ENCODE measurements around the gene ABHD4.
A peak's percentile ranks its signal among the peaks of the same experiment; 100 is the strongest.

Gene ABHD4

GRCh38 chr14:22589096-22589839 is 8.8 kb upstream of the ABHD4 start, which contains the start of gene DAD1:
Gene DAD1, minus strand, starts transcription at chr14:22589224. Its CDS starts 67 bp downstream, at chr14:22589157.
- no peak for TF ChIP-seq CTCF (IDR thresholded peaks at IDR 0.05; ENCODE audit: borderline replicate concordance, control extremely low read depth, extremely low read depth, insufficient read depth, missing control alignments)
- in situ Hi-C loops (cut with MboI; ENCODE audit: low sequenced_read_pairs, unreplicated experiment): no loop called here
- peak; percentile 98 for DNase-seq (ENCODE audit: low spot score)

- in situ Hi-C loops (cut with MboI; ENCODE audit: low sequenced_read_pairs, unreplicated experiment): no loop called here
- no peak for TF ChIP-seq CTCF (IDR thresholded peaks at IDR 0.05; ENCODE audit: borderline replicate concordance, control extremely low read depth, extremely low read depth, insufficient read depth, missing control alignments)
- no peak for DNase-seq (ENCODE audit: low spot score)
These were observed 4.9 kb upstream of the ABHD4 start for GRCh38 chr14:22593189-22593588.

GRCh38 chr14:22593601-22594000 is 4.5 kb upstream of the ABHD4 start:
- no peak for TF ChIP-seq CTCF (IDR thresholded peaks at IDR 0.05; ENCODE audit: borderline replicate concordance, control extremely low read depth, extremely low read depth, insufficient read depth, missing control alignments)
- in situ Hi-C loops (cut with MboI; ENCODE audit: low sequenced_read_pairs, unreplicated experiment): no loop called here
- no peak for DNase-seq (ENCODE audit: low spot score)

- in situ Hi-C loops (cut with MboI; ENCODE audit: low sequenced_read_pairs, unreplicated experiment): no loop called here
- no peak for TF ChIP-seq CTCF (IDR thresholded peaks at IDR 0.05; ENCODE audit: borderline replicate concordance, control extremely low read depth, extremely low read depth, insufficient read depth, missing control alignments)
- DNase-seq (ENCODE audit: low spot score): no peak
These were observed 3.9 kb upstream of the ABHD4 start for GRCh38 chr14:22594156-22594716.

DNA sequence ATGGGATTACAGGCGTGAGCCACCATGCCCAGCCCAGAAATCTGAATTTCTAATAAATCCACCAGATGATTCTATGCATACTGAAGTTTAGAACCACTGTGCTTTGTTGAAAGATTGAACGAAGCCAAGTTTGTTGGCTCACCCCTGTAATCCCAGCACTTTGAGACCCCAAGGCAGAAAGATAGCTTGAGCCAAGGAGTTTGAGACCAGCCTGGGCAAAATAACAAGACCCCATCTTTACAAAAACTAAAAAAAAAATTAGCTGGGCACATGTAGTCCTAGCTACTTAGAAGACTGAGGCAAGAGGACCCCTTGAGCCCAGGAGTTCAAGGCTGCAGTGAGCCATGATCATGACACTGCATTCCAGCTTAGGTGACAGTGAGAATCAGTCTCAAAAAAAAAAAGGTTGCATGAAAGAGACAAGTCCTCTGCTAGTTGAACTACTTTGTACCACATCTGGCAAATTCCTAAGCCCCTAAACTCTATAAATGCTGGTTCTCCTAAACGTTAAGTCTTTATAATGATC is 1.7 kb upstream of the ABHD4 start:
- DNase-seq (ENCODE audit: low spot score): no peak
- TF ChIP-seq CTCF (IDR thresholded peaks at IDR 0.05; ENCODE audit: borderline replicate concordance, control extremely low read depth, extremely low read depth, insufficient read depth, missing control alignments): no peak
- in situ Hi-C loops (cut with MboI; ENCODE audit: low sequenced_read_pairs, unreplicated experiment): no loop called here

GRCh38 chr14:22597265-22597664 is 835 bp upstream of the ABHD4 start:
- no peak for TF ChIP-seq CTCF (IDR thresholded peaks at IDR 0.05; ENCODE audit: borderline replicate concordance, control extremely low read depth, extremely low read depth, insufficient read depth, missing control alignments)
- no peak for DNase-seq (ENCODE audit: low spot score)
- in situ Hi-C loops (cut with MboI; ENCODE audit: low sequenced_read_pairs, unreplicated experiment): no loop called here

Measured in GM13976 (cell line).